HUES48 (cell line): ENCODE results near the gene PCDHGC4.
A peak's percentile ranks its signal among the peaks of the same experiment; 100 is the strongest.

Source experiments
- H3K27ac ChIP-seq: one replicate; pipeline ENCODE4 v1.7.0; 2013; ENCODE audit warnings: low read depth, low read length, inconsistent platforms
- H3K27me3 ChIP-seq: 2 replicates; pipeline ENCODE4 v1.6.1; 2013; ENCODE audit warnings: mild to moderate bottlenecking, low read length; ENCODE audit not compliant: control insufficient read depth, insufficient read depth
- H3K36me3 ChIP-seq: 2 replicates; pipeline ENCODE4 v1.6.1; 2013; ENCODE audit warnings: low read length; ENCODE audit not compliant: control insufficient read depth, insufficient read depth
- H3K4me1 ChIP-seq: 2 replicates; pipeline ENCODE4 v1.6.1; 2013; ENCODE audit warnings: mild to moderate bottlenecking, low read length; ENCODE audit not compliant: control insufficient read depth, insufficient read depth
- H3K4me3 ChIP-seq: 2 replicates; pipeline ENCODE4 v1.5.1; 2013; ENCODE audit warnings: mild to moderate bottlenecking, low read depth, low read length
- H3K9ac ChIP-seq: 2 replicates; pipeline ENCODE4 v1.6.1; 2013; ENCODE audit warnings: mild to moderate bottlenecking, low read depth, low read length, moderate library complexity
- H3K9me3 ChIP-seq: 2 replicates; pipeline ENCODE4 v1.6.1; 2013; ENCODE audit warnings: low read length; ENCODE audit not compliant: control insufficient read depth, insufficient read depth

The PCDHGC4 gene

DNA sequence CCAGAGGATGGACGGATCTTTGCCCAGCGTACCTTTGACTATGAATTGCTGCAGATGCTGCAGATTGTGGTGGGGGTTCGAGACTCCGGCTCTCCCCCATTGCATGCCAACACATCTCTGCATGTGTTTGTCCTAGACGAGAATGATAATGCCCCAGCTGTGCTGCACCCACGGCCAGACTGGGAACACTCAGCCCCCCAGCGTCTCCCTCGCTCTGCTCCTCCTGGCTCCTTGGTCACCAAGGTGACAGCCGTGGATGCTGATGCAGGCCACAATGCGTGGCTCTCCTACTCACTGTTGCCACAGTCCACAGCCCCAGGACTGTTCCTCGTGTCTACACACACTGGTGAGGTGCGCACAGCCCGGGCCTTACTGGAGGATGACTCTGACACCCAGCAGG, 5.9 kb downstream of the PCDHGC4 start:
- no peaks in the 10 kb centered on the region for H3K9me3 ChIP-seq
- H3K4me1 ChIP-seq: peaks cover 24% of the 10 kb centered on the region
- peaks cover 98% of the 10 kb centered on the region for H3K27me3 ChIP-seq
- H3K9ac ChIP-seq: no peak overlapping the region
- H3K4me3 ChIP-seq: no peak overlapping the region
- no peak overlapping the region for H3K27ac ChIP-seq
- H3K36me3 ChIP-seq: no peaks in the 10 kb centered on the region

DNA sequence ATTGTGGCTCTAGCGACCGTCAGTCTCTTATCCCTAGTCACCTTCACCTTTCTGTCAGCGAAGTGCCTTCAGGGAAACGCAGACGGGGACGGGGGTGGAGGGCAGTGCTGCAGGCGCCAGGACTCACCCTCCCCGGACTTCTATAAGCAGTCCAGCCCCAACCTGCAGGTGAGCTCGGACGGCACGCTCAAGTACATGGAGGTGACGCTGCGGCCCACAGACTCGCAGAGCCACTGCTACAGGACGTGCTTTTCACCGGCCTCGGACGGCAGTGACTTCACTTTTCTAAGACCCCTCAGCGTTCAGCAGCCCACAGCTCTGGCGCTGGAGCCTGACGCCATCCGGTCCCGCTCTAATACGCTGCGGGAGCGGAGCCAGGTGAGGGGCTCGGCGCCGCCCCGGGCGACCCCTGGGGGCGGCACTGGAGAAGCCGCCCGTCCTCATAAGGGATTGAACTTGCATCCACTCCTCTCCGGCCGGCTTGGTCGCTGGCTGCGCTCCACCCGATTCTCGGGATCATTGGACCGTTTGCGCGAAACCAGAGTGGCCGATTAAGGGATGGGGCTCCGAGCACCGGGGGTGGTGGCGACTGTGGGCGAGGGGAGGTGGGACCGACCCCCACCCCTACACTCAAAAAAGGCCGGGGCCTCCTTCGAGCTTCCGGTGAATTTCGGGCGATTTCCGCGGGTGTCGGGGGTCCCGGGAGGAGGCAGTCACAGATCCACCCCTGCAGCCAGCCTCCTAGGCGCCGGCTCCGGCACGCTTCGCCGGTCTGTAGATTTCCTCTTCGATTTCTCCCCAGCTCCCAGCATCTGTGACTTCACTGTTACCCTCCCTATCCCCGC, 6.7 kb downstream of the PCDHGC4 start:
- no peaks in the 10 kb centered on the region for H3K9me3 ChIP-seq
- H3K36me3 ChIP-seq: no peaks in the 10 kb centered on the region
- H3K4me1 ChIP-seq: peaks cover 32% of the 10 kb centered on the region
- H3K4me3 ChIP-seq: peak overlapping the region; percentile 59
- no peak overlapping the region for H3K9ac ChIP-seq
- H3K27ac ChIP-seq: no peak overlapping the region
- peaks cover 94% of the 10 kb centered on the region for H3K27me3 ChIP-seq

DNA sequence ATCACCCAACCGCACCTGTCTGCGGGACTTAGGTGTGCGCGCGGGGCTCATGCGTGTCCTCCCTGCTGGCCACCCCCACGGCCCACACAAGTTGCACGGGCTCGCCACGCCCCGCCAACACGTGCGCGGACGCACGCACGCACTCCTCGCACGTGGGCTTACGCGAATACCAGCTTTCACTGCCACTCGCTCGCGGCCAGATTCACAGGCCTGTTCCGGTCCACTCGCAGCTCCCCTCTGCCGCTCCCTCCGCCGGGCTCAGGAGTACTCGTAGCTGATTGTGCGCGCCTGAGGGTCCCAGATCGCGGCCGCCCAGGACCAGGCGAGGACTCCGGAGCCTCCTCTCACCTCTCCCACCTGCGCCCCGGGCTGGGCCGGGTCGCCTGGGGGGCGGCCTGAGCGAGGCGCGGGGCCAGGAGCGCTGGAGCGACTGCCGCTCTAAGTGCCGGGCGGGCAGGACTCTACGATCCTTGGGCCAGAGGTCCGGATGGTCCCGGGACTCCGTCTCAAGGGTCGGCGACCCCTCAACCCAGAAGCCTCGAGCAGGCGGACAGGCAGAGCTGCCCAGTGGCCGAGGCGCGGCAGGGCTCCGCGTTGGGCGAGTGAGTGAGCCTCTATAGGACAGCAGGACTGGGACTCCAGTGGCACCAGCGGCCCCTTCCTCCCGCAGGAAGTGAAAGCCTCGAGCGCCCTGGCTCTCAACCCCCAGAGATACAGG, 7.5 kb downstream of the PCDHGC4 start:
- H3K9ac ChIP-seq: no peak overlapping the region
- no peaks in the 10 kb centered on the region for H3K36me3 ChIP-seq
- no peaks in the 10 kb centered on the region for H3K9me3 ChIP-seq
- H3K4me1 ChIP-seq: peaks cover 33% of the 10 kb centered on the region
- H3K4me3 ChIP-seq: peak overlapping the region; percentile 59
- peaks cover 86% of the 10 kb centered on the region for H3K27me3 ChIP-seq
- H3K27ac ChIP-seq: no peak overlapping the region

DNA sequence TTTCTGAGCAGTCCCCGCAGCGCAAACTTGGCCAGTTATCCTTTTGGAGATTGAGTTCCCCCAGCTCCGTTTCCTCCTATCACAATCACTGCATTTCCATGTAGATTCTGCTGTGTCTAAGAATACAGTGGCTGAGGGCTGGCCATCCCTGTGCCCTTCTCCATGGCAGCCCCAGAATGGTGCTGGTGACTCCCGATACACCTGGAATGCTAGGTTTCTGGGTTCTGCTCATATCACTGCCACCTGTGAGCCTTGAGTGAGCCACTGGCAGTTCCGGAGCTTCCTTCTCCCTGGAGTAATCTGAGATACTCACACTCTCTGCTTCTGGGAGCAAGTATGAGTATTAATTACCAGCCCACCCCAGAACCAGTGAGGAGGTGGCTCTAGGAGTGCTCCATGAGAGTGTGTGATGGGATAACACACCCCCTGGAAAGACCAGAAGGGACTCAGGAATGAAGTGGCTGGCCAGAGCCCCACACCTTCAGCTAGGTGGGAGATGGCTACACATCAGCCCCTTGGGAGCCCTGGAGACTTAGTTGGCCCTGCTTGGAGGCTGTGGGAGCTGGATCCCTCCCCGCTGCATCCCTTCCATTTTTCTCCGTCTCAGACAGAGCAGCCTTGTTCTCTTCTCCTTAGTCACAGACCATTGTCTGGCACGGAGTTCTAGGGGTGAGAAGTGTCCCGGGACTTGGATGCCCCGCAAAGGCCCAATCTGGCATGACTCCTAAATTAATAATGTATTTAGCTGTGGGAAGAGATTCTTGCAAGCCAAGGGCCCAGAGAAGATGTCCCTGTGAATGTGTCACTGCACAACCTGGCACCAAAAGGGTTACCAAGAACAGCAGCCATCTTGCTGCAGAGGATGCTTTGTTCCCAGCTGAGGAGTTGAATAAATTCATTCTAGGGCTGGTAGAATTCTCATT, 8.9 kb downstream of the PCDHGC4 start:
- Histone ChIP-seq H3K4me3 (no peak overlapping the region), H3K36me3 (no peaks in the 10 kb centered on the region), H3K4me1 (peaks cover 33% of the 10 kb centered on the region), H3K9ac (no peak overlapping the region), H3K27ac (peak overlapping the region; percentile 81), H3K9me3 (no peaks in the 10 kb centered on the region), H3K27me3 (peaks cover 72% of the 10 kb centered on the region)

DNA sequence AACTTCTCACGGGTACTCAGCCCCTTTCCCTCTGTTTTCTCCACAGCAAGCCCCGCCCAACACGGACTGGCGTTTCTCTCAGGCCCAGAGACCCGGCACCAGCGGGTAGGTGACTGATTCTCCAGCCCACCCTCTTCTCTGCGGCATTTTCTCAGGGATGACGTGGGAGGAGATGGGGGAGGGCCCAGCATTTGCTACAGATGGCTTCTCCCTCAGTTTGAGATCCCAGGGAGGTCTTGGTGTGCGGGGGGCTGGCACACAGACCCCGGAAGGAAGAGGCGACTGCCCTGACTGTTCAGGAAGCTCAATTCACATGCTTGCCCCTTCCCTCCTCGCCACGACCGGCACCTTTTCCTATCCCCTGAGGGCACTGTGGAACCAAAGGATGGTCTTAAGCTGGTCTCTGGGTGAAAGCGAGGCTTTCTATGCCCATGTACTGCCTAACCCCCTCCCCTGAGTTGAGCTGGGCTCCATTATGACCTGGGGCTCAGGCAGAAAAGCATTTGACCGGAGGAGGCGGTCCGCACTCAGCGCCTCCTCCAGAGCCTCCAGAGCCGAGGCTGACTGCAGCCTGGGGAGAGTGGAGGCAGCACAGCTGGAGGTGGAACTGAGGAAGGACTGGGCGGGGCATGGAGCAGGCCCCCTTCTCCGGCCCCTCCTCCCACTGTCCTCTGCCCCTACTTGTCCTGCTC, 10.1 kb downstream of the PCDHGC4 start:
- H3K27me3 ChIP-seq: peaks cover 62% of the 10 kb centered on the region
- H3K36me3 ChIP-seq: no peaks in the 10 kb centered on the region
- peak overlapping the region; percentile 81 for H3K27ac ChIP-seq
- peak overlapping the region; percentile 48 for H3K4me3 ChIP-seq
- H3K4me1 ChIP-seq: peaks cover 33% of the 10 kb centered on the region
- H3K9me3 ChIP-seq: no peaks in the 10 kb centered on the region
- no peak overlapping the region for H3K9ac ChIP-seq

DNA sequence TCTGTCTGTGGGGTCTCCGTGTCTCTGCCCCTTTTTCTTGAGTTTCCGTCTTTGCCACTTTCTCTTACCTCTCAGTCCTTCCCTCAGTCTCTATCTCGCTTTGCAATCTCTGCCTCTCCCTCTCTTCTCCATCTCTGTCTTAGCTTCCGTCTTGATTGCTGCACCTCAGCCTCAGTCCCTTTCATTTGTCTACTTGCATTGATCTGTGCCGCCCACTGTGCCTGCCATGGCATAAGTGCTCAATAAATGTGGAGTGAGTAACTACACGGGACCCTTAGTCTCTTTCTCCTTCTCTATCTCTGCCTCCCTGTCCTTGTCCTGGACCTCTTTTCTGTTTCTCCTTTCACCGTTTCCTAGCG, 10.6 kb downstream of the PCDHGC4 start:
- H3K27ac ChIP-seq: peak overlapping the region; percentile 81

DNA sequence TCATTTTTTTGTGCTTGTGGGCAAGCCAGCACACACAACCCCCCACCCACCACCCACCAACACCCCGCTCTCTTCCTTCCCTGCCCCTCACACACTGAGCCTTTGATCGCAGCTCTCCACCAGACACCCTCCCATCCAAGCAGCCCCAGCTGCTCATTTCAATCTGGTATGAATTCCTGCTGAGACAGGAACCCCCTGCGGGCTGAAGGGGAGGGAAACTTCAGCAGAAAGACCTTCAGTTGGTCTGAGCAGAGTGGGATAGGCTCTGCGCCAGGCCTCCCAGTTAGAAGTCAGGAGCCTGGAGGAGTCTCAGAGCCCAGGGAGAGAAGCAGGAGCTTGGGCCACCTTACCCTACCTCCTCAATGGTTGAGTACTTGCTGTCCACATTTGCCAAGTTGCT, 11.2 kb downstream of the PCDHGC4 start:
- Histone ChIP-seq H3K27me3 (peaks cover 50% of the 10 kb centered on the region), H3K9ac (no peak overlapping the region), H3K27ac (peak overlapping the region; percentile 60), H3K4me3 (peak overlapping the region; percentile 12), H3K36me3 (no peaks in the 10 kb centered on the region), H3K4me1 (peaks cover 32% of the 10 kb centered on the region), H3K9me3 (no peaks in the 10 kb centered on the region)

More for the DNA sequence above, 10.6 kb downstream of the PCDHGC4 start:
- no peak overlapping the region for H3K9ac ChIP-seq
- H3K9me3 ChIP-seq: no peaks in the 10 kb centered on the region
- peaks cover 57% of the 10 kb centered on the region for H3K27me3 ChIP-seq
- no peaks in the 10 kb centered on the region for H3K36me3 ChIP-seq
- H3K4me3 ChIP-seq: peak overlapping the region; percentile 48
- peaks cover 33% of the 10 kb centered on the region for H3K4me1 ChIP-seq

DNA sequence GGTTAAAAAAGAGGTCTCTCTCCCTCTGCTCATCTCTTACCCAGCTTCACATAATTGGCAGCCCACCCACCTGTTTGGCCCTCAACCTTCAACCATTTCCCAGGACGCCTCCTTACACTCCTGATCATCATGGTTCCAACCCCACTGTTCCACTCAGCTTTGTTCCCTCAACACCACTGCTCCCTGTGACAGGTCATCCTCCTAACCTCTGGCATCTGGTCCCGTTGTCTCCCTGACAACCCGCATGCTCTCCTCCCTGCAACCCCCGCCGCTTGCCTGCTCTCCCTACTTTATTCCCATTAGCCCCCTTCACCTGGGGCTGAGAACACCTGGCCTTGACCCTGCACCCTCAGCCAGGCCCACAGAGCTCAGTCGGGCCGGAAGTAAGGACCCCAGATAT, 16.9 kb downstream of the PCDHGC4 start:
- no peaks in the 10 kb centered on the region for H3K9me3 ChIP-seq
- H3K27me3 ChIP-seq: no peaks in the 10 kb centered on the region
- no peak overlapping the region for H3K4me3 ChIP-seq
- H3K9ac ChIP-seq: no peak overlapping the region
- H3K36me3 ChIP-seq: no peaks in the 10 kb centered on the region
- H3K27ac ChIP-seq: no peak overlapping the region
- H3K4me1 ChIP-seq: no peaks in the 10 kb centered on the region

DNA sequence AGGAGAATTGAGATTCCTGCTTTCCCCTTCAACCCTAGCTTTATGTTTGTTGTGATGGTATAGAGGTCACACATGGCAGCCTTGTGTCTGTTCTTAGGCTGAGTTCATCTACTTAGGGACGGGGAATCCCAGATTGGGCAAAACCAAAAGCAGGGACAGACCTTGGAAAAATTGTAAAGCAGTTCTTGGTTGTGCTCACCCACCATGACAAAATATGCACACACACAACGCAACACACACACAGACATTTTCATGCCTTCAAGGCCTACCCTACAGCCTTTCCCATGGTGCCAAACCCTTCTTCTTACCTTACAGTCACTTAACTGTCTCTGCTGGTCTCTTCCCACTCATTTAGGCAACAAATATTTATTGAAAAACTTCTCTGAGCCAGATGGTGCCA, 18.9 kb downstream of the PCDHGC4 start:
- Histone ChIP-seq H3K4me1 (peaks cover 13% of the 10 kb centered on the region), H3K27ac (no peak overlapping the region), H3K4me3 (no peak overlapping the region), H3K9ac (no peak overlapping the region), H3K9me3 (no peaks in the 10 kb centered on the region), H3K27me3 (no peaks in the 10 kb centered on the region), H3K36me3 (no peaks in the 10 kb centered on the region)

DNA sequence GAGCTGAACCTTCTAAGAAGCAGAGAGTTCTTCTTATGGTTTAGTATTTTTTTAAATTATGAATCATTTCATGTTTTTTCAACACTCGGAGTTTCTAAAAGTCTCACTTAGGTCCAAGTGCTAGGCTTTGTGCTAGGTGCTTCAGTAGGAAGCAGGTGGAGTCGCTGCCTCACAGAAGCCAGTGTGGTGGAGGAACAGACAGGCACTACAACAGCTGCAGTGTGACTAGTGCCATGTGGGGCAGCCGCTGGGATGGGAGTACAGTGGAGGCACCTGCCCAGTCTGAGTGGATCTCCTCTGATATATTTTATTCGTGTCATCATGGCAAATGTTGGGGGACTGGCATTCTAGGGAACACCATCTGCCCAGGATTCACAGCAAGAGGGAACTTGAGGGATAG, 19.4 kb downstream of the PCDHGC4 start:
- Histone ChIP-seq H3K36me3 (no peaks in the 10 kb centered on the region), H3K27ac (no peak overlapping the region), H3K9me3 (no peaks in the 10 kb centered on the region), H3K9ac (no peak overlapping the region), H3K4me3 (no peak overlapping the region), H3K27me3 (no peaks in the 10 kb centered on the region), H3K4me1 (peaks cover 16% of the 10 kb centered on the region)
